ENCODE data around the gene BAZ2B.

BAZ2B gene

DNA sequence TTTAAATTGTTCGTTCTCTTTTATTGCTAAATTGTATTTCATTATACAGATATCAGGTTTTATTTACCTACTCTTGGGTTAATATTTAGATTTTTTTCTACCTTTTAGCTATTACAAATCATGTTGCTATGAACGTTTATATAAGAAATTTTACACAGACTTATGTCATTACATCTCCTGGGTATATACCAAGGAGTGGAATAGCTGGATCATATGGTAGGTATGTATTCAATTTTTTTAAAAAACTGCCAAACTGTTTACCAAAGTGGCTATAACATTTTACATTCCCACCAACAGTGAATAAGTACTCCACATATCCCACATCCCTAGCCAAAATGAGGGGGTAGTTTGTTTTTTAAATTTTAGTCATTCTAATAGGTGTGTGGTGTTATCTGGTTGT lies 32.3 kb upstream of the BAZ2B start:
- H3K4me3 ChIP-seq (ENCODE audit: low read length): no peak overlapping the region
- TF ChIP-seq, protein P1, sequence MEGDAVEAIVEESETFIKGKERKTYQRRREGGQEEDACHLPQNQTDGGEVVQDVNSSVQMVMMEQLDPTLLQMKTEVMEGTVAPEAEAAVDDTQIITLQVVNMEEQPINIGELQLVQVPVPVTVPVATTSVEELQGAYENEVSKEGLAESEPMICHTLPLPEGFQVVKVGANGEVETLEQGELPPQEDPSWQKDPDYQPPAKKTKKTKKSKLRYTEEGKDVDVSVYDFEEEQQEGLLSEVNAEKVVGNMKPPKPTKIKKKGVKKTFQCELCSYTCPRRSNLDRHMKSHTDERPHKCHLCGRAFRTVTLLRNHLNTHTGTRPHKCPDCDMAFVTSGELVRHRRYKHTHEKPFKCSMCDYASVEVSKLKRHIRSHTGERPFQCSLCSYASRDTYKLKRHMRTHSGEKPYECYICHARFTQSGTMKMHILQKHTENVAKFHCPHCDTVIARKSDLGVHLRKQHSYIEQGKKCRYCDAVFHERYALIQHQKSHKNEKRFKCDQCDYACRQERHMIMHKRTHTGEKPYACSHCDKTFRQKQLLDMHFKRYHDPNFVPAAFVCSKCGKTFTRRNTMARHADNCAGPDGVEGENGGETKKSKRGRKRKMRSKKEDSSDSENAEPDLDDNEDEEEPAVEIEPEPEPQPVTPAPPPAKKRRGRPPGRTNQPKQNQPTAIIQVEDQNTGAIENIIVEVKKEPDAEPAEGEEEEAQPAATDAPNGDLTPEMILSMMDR (IDR thresholded peaks at IDR 0.05; ENCODE audit: insufficient read depth, low read depth, low read length, missing control alignments): no peak
- no peak for DNase-seq (ENCODE audit: low read depth)

DNA sequence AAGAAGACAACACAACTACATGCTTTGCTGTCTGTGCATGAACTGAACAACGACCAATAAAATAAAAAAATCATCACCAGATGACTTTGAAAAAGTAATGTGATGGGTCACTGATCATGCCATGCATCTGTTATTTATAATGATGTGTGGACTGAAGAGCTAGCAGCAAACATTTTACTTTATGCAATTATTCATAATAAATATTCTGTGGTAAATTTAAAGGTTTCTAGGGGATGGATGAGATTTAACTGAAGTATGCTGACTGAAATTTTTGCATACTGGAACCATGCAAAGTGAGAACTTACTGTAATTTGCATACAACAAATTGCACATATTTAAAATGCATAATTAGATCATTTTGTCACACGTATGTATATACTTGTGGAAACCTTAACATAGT lies 31.3 kb upstream of the BAZ2B start:
- DNase-seq (ENCODE audit: low read depth): no peak
- TF ChIP-seq, protein P1 (IDR thresholded peaks at IDR 0.05; ENCODE audit: insufficient read depth, low read depth, low read length, missing control alignments): no peak
- no peak overlapping the region for H3K4me3 ChIP-seq (ENCODE audit: low read length)

DNA sequence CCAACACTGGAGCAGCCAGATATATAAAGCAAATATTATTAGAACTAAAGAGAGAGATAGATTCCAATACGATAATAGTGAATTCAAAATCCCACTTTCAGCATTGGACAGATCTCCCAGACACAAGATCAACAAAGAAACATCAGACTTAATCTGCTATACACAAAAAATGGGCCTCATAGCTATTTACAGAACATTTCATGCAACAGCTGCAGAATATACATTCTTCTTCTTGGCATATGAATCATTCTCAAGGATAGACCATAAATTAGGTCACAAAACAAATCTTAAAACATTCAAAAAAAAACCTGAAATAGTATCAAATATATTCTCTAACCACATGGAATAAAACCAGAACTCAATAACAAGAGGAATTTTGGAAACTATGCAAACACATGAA lies 23.8 kb upstream of the BAZ2B start:
- DNase-seq (ENCODE audit: low read depth): no peak
- TF ChIP-seq, protein P1 (IDR thresholded peaks at IDR 0.05; ENCODE audit: insufficient read depth, low read depth, low read length, missing control alignments): no peak
- no peak overlapping the region for H3K4me3 ChIP-seq (ENCODE audit: low read length)

DNA sequence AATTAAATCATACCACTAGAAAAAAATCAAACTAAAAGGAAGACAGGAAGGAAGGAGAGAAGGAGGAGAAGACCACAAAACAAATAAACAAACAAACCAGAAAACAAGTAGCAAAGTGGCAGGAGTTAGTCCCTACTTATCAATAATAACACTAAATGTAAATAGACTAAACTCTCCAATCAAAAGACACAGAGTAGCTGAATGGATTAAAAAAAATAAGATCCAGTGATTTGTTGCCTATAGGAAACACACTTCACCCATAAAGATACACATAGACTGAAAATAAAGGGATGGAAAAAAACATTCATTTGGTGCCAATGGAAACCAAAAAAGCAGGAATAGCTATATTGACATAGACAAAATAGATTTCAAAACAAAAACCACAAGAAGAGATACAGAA lies 23.4 kb upstream of the BAZ2B start:
- DNase-seq (ENCODE audit: low read depth): no peak
- TF ChIP-seq, protein P1 (IDR thresholded peaks at IDR 0.05; ENCODE audit: insufficient read depth, low read depth, low read length, missing control alignments): no peak
- no peak overlapping the region for H3K4me3 ChIP-seq (ENCODE audit: low read length)

DNA sequence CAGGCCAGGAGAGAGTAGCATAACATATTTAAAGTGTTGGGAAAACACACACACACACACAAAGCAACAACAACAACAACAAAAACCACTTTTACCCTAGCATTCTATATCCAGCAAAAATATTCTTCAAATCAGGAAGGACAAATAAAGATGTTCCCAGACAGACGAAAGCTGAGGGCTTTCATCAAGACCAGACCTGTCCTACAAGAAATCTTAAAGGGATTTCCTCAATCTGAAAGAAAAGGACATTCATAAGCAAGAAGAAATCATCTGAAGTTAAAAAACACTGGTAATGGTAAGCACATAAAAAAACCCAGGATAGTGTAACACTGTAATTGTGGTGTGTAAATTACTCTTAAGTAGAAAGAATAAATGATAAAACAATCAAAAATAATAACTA lies 22.7 kb upstream of the BAZ2B start:
- TF ChIP-seq, protein P1 (IDR thresholded peaks at IDR 0.05; ENCODE audit: insufficient read depth, low read depth, low read length, missing control alignments): no peak
- DNase-seq (ENCODE audit: low read depth): peak; percentile 54

DNA sequence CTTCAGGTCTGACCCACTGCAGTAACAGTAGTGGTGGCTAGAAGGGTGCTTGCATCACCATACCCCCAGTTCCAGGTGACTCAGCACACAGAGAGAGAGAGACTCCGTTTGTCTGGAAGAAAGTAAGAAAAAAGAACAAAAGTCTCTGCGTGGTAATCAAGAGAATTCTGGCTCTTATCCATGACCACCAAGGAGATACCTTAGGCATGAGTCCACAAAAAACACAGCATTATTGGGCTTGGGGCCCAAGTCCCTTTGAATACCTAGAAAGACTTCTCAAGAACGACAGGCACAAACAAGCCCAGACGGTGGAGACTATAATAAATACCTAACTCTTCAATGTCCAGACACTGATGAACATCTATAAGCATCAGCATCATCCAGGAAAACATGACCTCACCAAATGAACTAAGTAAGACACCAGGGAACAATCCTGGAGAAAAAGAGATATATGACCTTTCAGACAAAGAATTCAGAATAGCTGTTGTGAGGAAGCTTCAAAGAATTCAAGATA lies 21.7 kb upstream of the BAZ2B start:
- TF ChIP-seq, protein P1 (IDR thresholded peaks at IDR 0.05; ENCODE audit: insufficient read depth, low read depth, low read length, missing control alignments): no peak
- DNase-seq (ENCODE audit: low read depth): peak; percentile 98

More for the DNA sequence above, 22.7 kb upstream of the BAZ2B start:
- no peak overlapping the region for H3K4me3 ChIP-seq (ENCODE audit: low read length)

DNA sequence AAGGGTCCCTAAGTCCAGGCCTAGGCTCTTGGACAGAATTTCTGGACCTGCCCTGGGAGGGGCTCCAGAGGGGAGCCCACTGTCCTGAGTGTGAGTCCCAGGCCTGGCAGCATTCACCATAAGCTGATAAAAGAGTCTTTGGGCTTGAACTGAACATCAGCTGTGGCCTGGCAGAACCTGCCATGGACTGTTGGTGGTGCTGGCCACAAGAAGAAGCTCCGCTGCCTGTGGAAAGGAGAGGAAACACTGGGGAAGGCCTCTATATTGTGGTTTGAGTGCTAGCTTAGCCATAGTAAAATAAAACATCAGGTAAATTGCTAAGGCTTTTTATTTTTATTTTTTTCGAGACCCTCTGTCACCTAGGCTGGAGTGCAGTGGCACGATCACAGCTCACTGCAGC lies 20.9 kb upstream of the BAZ2B start:
- no peak for DNase-seq (ENCODE audit: low read depth)
- TF ChIP-seq, protein P1 (IDR thresholded peaks at IDR 0.05; ENCODE audit: insufficient read depth, low read depth, low read length, missing control alignments): no peak
- no peak overlapping the region for H3K4me3 ChIP-seq (ENCODE audit: low read length)

More for the DNA sequence above, 21.7 kb upstream of the BAZ2B start:
- H3K4me3 ChIP-seq (ENCODE audit: low read length): no peak overlapping the region
